A204.1 (cell line): ENCODE measurements around the gene GALNTL6.

ENCODE experiments used
- FAIRE-seq: peaks from 2 replicates; lab custom pipeline; 2012; peaks lifted over from hg19 to GRCh38; lab: Jason Lieb, UNC

The GALNTL6 gene

GRCh38 chr4:172818901-172819300, 1005.7 kb downstream of the GALNTL6 start:
- no peak for FAIRE-seq

- no peak for FAIRE-seq
Measured at GRCh38 chr4:172819353-172819752, 1006.1 kb downstream of the GALNTL6 start.

- no peak for FAIRE-seq
Measured at GRCh38 chr4:172822331-172822730, 1009.1 kb downstream of the GALNTL6 start.

GRCh38 chr4:172826346-172826745, 1013.1 kb downstream of the GALNTL6 start:
- FAIRE-seq = no peak

GRCh38 chr4:172826861-172827260, 1013.7 kb downstream of the GALNTL6 start:
- no peak for FAIRE-seq

GRCh38 chr4:172830295-172830764, 1017.1 kb downstream of the GALNTL6 start:
- FAIRE-seq = peak; percentile 97

- FAIRE-seq = no peak
Measured at GRCh38 chr4:172836661-172837060, 1023.5 kb downstream of the GALNTL6 start.

GRCh38 chr4:172838111-172838510, 1024.9 kb downstream of the GALNTL6 start:
- no peak for FAIRE-seq

GRCh38 chr4:172838943-172839342, 1025.7 kb downstream of the GALNTL6 start:
- FAIRE-seq = no peak

- no peak for FAIRE-seq
Measured at GRCh38 chr4:172842779-172843178, 1029.6 kb downstream of the GALNTL6 start.

GRCh38 chr4:172843192-172843591, 1030.0 kb downstream of the GALNTL6 start:
- no peak for FAIRE-seq

GRCh38 chr4:172844556-172844955, 1031.4 kb downstream of the GALNTL6 start:
- FAIRE-seq = no peak

- no peak for FAIRE-seq
Measured at GRCh38 chr4:172845281-172845680, 1032.1 kb downstream of the GALNTL6 start.

- no peak for FAIRE-seq
Measured at GRCh38 chr4:172850838-172851237, 1037.6 kb downstream of the GALNTL6 start.

- FAIRE-seq = no peak
Measured at GRCh38 chr4:172851534-172851933, 1038.3 kb downstream of the GALNTL6 start.

- no peak for FAIRE-seq
Measured at GRCh38 chr4:172857026-172857425, 1043.8 kb downstream of the GALNTL6 start.

GRCh38 chr4:172858731-172859230, 1045.6 kb downstream of the GALNTL6 start:
- FAIRE-seq = no peak

GRCh38 chr4:172865103-172865502, 1051.9 kb downstream of the GALNTL6 start:
- FAIRE-seq = no peak

- FAIRE-seq = no peak
Measured at GRCh38 chr4:172865531-172866127, 1052.4 kb downstream of the GALNTL6 start.

- no peak for FAIRE-seq
Measured at GRCh38 chr4:172866421-172866820, 1053.2 kb downstream of the GALNTL6 start.

- no peak for FAIRE-seq
Measured at GRCh38 chr4:172867835-172868234, 1054.6 kb downstream of the GALNTL6 start.

- FAIRE-seq = no peak
Measured at GRCh38 chr4:172868271-172868670, 1055.1 kb downstream of the GALNTL6 start.

GRCh38 chr4:172869621-172870268, 1056.5 kb downstream of the GALNTL6 start:
- no peak for FAIRE-seq

GRCh38 chr4:172871381-172871780, 1058.2 kb downstream of the GALNTL6 start:
- no peak for FAIRE-seq
